Activated effector memory CD4-positive, alpha-beta T cell treated with anti-CD3 and anti-CD28 coated beads, Interleukin-2, amount 50 U/mL, for 16 hours (primary cell): Measurements from ENCODE around the gene AMD1.
"Not testable (repeated sequence)": the region's sequence is repeated elsewhere in the genome, so short reads cannot be mapped to it uniquely, and the experiment has no call there.

Experiments used
- DNase-seq: peaks from one replicate; pipeline ENCODE4 v3.0.0-alpha.2; 2020

Gene AMD1

DNA sequence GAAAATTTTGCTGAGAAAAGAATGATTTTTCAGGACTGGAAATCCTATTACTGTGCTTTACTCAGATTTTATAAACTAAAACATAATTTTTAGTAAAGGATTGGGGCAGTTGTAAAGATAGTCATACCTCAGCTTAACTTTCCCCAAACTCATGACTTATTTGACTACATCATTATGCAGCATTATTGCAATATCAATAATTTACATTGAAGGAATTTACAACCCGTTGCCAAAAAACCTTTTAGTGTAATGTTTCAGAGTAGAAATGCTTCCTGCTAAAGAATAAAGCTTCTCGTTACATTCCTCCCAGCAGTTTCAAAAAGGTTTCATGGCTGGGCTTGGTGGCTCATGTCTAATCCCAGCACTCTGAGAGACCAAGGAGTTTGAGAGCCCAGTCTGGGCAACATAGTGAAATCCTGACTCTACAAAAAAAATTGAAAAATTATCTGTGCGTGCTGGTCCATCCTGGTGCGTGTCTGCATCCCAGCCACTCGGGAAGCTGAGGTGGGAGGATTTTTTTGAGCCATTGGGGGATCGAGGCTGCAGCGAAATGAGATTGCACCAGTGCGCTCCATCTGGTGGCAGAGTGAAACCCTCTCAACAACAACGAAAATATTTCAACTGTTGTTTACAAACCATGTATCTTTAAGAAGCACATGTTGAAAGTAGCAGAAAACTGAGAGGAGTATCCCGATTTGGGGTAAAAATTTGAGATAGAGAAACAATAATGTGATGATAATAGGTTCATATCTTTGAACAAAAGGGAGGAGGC is 4.4 kb downstream of the AMD1 start:
- peak; percentile 77 for DNase-seq

DNA sequence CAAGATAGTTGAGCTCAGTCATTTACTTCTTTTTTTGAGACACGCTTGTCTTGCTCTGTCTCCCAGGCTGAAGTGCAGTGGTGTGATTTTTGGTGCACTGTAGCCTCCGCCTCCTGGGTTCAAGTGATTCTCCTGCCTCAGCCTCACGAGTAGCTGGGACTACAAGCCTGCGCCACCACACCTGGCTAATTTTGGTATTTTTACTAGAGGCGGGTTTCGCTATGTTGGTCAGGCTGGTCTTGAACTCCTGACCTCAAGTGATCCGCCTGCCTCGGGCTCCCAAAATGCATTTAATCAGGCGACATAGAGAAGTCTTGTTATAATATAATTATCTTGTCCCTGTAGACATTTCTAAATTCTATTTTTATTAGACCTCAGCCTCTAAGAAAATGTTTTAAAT is 6.1 kb downstream of the AMD1 start:
- no peak for DNase-seq

DNA sequence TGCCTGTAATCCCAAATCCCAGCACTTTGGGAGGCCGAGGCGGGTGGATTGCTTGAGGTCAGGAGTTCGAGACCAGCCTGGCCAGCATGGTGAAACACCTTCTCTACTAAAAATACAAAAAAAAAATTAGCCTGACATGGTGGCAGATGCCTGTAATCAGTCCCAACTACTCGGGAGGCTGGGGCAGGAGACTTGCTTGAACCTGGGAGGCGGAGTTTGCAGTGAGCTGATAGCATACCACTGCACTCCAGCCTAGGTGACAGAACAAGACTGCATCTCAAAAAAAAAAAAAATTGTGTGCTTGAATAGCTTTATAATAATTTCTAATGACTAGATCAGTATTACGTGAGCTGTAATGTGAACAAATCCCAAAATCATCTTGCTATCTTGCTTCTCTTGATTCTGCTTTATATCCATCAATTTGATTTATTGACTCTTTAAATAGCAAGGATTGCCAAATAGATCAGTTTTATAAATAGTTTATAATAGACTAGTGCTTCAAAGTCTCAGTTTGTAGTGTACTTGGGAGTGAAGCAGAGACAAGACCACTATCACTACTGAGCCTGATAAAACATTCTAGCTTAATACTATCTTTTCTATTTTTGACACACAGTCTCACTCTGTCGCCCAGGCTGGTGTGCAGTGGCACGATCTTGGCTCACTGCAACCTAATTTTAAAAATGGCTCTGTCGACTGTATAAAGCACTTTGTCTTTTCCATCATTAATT is 7.1 kb downstream of the AMD1 start:
- no peak for DNase-seq

DNA sequence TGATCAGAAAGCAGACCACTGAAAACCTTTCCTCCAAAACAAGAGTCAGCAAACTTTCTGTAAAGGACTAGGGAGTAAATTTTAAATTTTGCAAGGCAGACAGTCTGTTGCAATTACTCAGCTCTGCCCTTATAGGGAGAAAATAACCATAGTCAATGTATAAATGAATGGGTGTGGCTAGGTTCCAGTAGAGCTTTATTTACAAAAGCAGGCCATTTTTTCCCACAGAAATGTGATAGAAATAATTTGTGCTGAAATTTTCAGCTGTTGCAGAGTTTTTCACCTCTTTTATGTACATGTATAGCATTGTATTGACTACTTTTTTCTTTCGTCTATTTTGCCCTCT is 7.7 kb downstream of the AMD1 start:
- DNase-seq: no peak

DNA sequence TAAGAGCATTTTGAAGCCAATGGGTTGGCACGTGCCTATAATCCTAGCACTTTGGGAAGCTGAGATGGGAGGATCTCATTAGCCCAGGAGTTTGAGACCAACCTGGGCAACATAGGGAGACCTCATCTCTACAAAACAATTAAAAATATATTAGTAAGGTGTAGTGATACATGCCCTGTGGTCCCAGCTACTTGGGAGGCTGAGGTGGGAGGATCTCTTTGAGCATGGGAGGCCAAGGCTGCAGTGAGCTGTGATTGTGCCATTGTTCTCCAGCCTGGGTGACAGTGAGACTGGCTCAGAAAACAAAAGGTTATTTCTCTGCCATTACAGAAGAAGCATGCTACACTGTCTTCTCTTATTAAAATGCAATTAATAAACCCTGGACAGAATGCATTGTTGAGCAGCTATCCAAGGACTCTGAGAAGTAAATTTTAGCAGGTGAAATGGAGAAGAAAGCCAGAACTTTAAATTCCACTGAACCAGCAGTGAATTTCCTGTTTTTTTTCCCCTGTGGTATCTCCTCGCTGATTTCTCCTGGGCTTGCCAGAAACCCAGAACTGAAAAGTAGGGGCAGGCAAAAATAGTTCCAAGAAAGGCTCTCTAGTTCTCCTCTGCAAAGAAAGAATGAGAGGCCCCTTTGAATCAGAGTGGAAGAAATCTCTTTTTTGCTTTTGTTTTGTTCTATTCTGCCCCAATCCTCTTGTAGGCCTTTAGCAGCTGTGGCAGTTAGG is 8.4 kb downstream of the AMD1 start:
- no peak for DNase-seq

DNA sequence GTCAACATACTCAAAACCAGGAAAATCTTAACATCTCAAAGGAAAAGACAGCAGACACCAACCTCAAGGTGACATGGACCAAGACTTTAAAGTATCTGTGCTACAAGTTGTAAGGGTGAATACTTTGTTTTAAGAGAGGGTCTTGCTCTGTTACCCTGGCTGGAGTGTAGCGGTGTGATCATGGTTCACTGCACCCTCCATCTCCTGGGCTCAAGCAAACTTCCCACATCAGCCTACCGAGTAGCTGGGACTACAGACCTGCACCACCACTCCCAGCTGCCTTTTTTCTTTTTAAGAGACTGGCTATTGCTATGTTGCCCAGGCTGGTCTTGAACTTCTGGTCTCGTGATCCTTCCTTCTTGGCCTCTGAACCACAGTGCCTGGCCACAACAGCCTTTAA is 9.7 kb downstream of the AMD1 start:
- DNase-seq: no peak

DNA sequence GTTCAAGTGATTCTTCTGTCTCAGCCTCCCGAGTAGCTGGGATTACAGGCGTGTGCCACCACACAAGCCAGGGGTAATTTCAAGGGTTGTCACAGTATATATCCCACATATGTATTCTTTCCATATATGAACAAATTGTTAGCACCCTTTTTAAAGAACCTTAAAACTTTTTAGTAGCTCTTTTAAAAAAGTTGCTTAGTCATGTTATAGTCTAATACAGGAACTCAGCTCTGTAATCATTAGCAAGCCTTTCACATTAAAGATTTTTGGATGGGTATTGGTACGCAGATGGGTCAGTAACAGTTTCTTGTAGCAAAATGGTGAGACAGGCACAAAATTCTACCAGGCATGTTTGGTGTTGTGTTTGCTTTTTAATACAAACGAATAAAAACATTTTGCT is 10.9 kb downstream of the AMD1 start:
- DNase-seq: no peak

DNA sequence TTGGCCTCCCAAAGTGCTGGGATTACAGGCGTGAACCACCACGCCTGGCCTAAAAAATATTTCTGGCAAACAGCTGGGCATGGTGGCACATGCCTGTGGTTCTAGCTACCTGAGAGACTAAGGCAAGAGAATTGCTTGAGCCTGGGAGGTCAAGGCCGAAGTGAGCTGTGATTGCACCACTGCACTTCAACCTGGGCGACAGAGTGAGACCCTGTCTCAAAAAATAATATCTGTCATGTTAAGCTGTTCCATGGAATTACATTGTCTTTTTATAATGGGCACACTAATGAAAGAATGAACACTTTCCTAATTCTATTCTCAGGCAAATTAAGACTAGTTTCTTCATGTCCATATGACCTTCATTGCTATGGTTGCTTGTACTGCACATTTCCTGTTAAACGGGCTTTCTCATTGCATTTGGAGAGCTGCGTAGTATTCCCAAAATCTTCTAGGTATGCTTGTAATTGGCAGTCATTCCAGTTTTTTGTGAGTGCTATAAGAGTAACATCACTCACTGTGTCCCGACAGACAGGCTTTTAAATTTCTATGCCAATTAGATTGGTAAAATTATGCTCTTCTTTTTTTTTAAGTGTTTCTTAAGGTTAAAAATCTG is 12.1 kb downstream of the AMD1 start:
- DNase-seq: no peak

DNA sequence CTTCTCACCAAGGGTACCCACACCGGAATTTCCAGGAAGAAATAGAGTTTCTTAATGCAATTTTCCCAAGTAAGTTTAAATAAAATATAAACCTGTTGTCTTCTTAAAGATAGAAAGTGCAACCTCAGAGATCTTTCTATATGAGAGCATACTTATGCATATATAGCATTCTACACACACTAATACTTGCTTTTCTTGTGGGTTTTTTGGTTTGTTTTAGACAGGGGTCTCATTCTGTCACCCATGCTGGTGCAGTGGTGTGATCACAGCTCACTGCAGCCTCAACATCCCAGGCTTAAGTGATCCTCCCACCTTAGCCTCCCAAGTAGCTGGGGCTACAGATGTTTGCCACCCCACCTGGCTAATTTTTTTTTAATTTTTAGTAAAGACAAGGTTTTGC is 15.7 kb downstream of the AMD1 start:
- DNase-seq: no peak

DNA sequence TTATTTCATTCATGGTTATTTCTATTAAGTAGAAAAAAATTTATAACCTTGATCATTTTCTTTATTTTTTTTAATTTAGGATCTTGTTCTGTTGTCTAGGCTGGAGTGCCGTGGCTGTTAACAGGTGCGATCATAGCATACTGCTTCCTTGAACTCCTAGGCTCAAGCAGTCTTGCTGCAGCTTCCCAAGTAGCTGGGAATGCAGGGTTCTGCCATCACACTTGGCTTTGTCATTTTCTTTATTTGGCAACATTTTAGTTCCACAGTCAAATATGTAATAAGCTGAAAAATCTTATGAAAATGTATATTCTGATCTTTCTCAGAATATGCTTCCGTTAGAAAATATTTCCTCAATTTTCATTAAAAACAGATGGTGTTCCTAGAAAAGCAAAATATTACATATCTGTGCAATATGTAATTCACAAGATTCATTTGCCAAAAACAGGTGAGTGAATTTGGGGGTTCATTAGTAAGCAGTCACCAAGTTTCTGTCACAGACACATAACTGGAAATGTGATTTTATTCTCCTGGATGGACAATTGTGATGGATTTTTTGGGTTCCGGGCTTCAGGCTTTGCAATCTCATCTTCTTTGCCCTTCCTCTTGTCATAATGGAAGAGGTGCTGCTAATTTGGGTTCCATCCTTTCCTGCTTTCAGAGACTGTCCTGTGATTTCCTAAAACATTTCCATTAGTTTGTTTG is 21.5 kb downstream of the AMD1 start:
- no peak for DNase-seq

DNA sequence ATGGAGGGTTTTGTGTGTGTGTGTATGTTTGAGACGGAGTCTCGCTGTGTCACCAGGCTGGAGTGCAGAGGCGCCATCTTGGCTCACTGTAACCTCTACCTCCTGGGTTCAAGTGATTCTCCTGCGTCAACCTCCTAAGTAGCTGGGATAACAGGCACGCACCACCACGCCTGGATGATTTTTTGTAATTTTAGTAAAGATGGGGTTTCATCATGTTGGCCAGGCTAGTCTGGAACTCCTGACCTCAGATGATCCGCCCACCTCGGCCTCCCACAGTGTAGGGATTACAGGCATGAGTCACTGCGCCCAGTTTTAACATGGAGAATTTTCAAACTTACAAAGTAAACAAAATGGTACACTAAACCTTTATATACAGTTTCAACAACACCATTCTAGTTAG is 22.8 kb downstream of the AMD1 start:
- no peak for DNase-seq

DNA sequence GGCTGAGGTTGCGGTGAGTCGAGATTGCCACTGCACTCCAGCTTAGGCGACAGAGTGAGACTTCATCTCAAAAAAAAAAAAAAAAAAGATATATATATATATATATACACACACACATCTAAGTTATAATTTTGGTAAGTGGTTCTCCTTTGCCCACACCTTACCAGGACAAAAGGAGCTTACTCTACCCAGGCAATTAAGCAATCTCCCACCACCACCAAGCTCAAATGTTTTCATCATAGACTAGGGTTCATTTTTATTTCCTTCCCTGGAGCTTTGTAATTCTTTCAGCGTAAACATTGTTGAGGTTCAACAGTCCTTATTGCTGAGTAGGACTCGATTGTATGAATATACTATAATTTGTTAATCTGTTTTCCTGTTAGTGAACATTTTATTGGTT is 23.5 kb downstream of the AMD1 start:
- DNase-seq: no peak

DNA sequence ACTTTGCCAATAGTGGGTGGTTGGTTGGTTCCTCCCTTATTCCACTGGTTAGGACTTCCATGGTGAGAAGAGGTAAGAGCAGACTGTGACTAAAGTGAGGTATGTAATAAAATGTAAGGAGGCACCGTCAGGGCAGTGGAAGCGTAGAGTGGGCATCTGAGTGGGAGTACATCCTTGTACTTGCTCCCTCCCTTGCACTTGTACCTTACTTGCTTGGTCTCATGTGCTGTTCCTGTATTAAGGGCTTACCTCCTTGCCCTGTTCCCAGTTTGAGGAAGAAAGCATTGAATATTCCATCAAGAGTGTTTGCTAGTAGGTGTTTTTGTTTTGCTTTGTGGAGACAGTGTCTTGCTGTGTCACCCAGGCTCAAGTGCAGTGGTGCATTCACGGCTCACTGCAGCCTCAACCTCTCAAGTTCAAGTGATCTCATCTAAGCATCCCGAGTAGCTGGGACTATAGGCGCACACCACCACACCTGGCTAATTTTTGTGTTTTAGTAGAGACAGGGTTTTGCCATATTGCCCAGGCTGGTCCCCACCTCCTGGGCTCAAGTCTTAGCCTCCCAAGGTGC is 25.5 kb downstream of the AMD1 start:
- DNase-seq: no peak

DNA sequence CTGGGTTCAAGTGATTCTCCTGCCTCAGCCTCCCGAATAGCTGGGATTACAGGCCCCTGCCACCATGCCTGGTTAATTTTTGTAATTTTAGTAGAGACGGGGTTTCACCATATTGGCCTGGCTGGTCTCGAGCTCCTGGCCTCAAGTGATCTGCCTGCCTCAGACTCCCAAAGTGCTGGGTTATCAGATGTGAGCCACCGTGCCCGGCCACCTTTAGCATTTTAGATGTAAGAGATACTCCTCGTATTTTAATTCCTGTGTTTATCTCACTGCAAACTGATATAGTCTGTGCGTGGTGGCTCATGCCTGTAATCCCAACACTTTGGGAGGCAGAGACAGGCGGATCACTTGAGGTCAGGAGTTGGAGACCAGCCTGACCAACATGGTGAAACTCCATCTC is 27.0 kb downstream of the AMD1 start:
- DNase-seq: not testable (repeated sequence)

DNA sequence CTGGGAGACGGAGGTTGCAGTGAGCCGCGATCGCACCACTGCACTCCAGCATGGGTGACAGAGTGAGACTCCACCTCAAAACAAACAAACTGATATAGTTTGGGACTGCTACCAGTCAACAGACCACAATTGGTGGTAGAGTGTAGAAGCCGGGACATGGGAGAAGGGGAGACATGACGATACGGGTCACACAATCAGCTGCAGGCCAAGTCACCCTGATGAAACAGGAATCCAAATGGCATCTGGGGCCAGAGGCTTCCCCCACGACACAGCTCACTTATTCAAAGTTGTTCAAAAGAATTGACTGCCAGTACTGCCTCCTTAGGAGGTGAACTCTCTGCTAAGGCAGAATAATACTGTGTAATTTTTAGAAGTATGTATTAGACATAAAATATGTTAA is 27.5 kb downstream of the AMD1 start:
- no peak for DNase-seq

DNA sequence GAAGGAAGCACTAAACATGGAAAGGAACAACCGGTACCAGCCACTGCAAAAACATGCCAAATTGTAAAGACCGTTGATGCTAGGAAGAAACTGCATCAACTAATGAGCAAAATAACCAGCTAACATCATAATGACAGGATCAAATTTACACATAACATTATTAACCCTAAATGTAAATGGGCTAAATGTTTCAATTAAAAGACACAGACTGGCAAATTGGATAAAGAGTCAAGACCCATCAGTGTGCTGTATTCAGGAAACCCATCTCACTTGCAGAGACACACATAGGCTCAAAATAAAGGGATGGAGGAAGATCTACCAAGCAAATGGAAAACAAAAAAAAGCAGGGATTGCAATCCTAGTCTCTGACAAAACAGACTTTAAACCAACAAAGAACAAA is 31.7 kb downstream of the AMD1 start:
- not testable (repeated sequence) for DNase-seq

DNA sequence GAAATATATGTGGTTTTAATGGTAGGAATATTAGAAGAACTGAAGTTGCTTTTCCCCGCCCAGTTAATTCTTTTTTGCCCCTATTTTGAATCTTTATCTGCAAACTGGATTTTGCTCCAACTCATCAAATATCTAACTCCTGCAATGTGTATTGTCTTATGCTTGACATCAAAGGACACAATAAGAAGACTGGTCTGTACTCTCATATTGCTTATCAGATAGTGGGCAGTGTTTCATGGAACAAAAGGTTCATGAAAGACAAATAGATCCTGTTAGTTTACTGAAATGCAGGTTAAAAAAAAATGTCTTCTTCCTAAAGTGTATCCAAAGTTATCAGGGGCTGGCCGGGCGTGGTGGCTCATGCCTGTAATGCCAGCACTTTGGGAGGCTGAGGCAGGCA is 56.2 kb downstream of the AMD1 start:
- no peak for DNase-seq

DNA sequence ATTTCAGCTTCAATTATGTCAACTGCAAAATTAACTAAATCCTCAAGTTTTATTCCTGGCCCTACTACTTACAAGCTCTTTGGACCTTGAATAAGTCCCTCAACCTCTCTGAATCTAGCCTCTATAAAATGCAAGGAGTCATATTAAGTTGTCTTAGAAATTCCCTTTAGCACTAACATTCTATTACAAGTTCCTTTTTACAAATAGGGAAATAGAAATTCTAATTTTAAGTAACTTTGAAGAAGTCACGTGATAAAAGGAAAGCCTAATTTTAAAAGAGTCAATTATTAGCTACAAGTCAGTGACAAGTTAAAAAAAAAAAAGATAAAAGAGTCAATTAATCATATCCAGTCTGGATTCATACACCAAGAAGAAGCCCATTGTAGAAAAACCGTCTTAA is 59.3 kb downstream of the AMD1 start:
- no peak for DNase-seq

DNA sequence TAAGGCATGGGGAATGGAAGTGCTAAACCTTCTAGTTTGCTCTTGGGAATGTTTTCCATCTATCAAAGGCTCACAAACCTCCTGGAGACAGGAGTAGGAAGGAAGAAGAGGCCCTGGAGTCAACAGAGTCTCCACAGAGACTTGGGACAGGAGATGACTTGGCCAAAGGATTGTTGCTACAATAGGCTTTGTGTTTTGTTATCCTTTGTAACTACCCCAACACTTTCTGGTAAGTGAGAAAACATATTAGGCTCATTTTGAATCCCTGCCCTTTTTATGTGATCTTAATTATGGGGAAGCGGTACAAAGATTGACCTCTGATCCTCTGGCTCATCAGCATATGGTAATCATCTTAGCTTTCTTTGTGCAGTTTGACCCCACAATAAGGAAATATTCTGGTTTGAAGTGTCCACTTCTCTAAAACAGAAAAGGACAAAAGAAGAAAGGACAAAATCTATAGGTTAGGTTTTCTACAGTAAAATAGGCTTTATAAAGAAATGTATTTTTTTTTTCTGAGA is 59.9 kb downstream of the AMD1 start:
- no peak for DNase-seq

DNA sequence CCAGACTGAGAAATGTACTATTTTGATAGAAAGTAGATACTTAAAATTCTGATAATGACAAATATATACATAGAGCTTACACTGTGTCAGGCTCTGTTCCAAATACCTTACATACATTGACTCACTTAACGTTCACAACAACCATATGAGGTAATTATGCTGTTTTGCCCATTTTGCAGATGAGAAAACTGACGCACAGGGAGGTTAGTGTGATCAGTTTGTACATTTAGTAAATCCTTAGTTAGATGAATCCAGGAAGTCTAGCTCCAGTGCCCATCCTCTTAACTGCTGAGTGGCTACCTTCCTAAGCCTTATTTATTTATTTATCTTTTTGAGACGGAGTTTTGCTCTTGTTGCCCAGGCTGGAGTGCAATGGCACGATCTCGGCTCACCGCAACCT is 60.6 kb downstream of the AMD1 start:
- no peak for DNase-seq

DNA sequence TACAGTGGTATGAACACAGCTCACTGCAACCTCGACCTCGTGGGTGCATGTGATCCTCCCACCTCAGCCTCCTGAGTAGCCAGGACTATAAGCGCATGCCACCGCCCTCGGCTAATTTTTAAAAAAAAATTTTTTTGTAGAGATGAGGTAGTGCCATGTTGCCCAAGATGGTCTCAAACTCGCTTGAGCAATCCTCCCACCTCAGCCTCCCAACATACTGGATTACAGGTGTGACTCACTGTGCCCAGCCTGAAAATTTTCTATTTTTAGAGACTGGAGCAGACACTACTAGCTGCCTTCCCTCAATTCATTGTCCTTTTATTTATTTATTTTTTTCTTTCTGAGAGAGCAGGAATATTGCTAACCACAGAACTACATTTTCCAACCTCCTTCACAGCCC is 63.6 kb downstream of the AMD1 start:
- no peak for DNase-seq

DNA sequence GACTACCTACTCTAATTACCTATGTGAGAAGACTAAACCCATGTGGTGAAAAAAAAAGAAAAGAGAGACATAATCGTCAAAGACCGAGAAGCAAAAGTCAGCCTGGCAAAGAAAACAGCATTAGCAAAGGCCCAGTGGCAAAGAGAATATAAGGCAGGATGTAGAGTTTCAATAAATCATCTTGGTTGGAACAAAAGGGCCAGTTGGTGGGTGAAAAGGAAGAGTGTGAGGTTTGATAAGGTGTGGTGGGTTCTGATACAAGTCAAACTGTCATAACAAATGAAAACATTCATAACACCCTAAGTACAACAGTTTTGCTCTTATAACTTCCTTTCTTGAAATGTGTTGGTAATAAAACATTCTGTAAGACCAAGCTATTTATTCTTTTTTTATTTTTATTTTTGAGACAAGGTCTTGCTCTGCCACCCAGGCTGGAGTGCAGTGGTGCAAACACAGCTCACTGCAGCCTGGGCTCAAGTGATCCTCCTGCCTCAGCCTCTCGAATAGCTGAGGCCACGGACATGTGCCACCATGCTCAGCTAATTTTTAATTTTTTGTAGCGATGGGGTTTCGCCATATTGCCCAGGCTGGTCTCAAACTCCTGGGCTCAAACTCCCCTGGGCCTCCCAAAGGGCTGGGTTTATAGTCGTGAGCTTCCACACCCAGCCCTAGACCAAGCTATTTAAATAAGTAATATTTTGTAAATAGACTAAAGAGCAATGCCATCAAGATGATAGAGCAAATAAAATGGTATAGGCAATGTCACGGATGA is 65.0 kb downstream of the AMD1 start:
- no peak for DNase-seq
